OCI-LY3 (cell line): ENCODE data around the gene MFAP5.
A peak's percentile ranks its signal among the peaks of the same experiment; 100 is the strongest.

Experiments
- CTCF ChIP-seq: fragments of 200-600, 300-600 bp; sonication (generic); IDR thresholded peaks from 2 replicates; pipeline ENCODE4 v1.5.1; 2014; ENCODE audit warnings: antibody characterized with exemption, low read length, low read depth
- EZH2phosphoT487 ChIP-seq: fragments of 200-600 bp; shearing (Covaris generic); IDR thresholded peaks from 2 replicates; pipeline ENCODE4 v1.6.1; 2018; ENCODE audit warnings: antibody characterized with exemption, mixed run types, low read depth

GRCh38 chr12:8637244-8637643 is 25.4 kb downstream of the MFAP5 start:
- TF ChIP-seq CTCF = peak; percentile 57
- TF ChIP-seq EZH2phosphoT487 = no peak
